Smooth muscle cell (in vitro differentiated cells): ENCODE measurements around the gene MUC6. TPM values are rescaled to one million over a fixed set of nuclear protein-coding genes. Genes with fewer than 3 reads are reported as not detected.

Experiments
- DNase-seq: peaks from one replicate; lab custom pipeline; 2025; ENCODE audit not compliant: unreplicated experiment; lab: John Stamatoyannopoulos, UW
- H2AFZ ChIP-seq: fragments of 200-600 bp; sonication (generic); 2 replicates; pipeline ENCODE4 v1.6.0; 2016; ENCODE audit warnings: antibody characterized with exemption, low read depth, mild to moderate bottlenecking
- H3F3A ChIP-seq: fragments of 200-600 bp; sonication (generic); 2 replicates; pipeline ENCODE4 v1.6.0; 2017; ENCODE audit warnings: antibody characterized with exemption, low read depth
- H3K27ac ChIP-seq: fragments of 200-600 bp; sonication (generic); 2 replicates; pipeline ENCODE4 v1.5.1; 2016; ENCODE audit warnings: low read depth, mild to moderate bottlenecking
- H3K27me3 ChIP-seq: fragments of 200-600 bp; sonication (generic); 2 replicates; pipeline ENCODE4 v1.6.1; 2016; ENCODE audit warnings: low read depth, mild to moderate bottlenecking
- H3K36me3 ChIP-seq: fragments of 200-600 bp; sonication (generic); 2 replicates; pipeline ENCODE4 v1.5.1; 2016; ENCODE audit warnings: low read depth
- H3K4me1 ChIP-seq: fragments of 200-600 bp; sonication (generic); 2 replicates; pipeline ENCODE4 v1.5.1; 2016; ENCODE audit warnings: low read depth
- H3K4me2 ChIP-seq: fragments of 200-600 bp; sonication (generic); 2 replicates; pipeline ENCODE4 v1.6.0; 2016; ENCODE audit warnings: mild to moderate bottlenecking
- H3K4me3 ChIP-seq: fragments of 200-600 bp; sonication (generic); 2 replicates; pipeline ENCODE4 v1.5.1; 2016; ENCODE audit warnings: mild to moderate bottlenecking
- H3K79me2 ChIP-seq: fragments of 200-600 bp; sonication (generic); 2 replicates; pipeline ENCODE4 v1.6.0; 2016; ENCODE audit warnings: low read depth, mild to moderate bottlenecking
- H3K9ac ChIP-seq: fragments of 200-600 bp; sonication (generic); 2 replicates; pipeline ENCODE4 v1.6.0; 2016; ENCODE audit warnings: low read depth
- H3K9me3 ChIP-seq: fragments of 200-600 bp; sonication (generic); replicated peaks from 2 replicates; pipeline ENCODE4 v1.5.1; 2016; ENCODE audit warnings: low read depth
- H4K20me1 ChIP-seq: fragments of 200-600 bp; sonication (generic); 2 replicates; pipeline ENCODE4 v1.6.0; 2016; ENCODE audit warnings: low read depth
- CTCF ChIP-seq: fragments of 200-600 bp; sonication (generic); IDR thresholded peaks from 2 replicates; pipeline ENCODE4 v1.5.1; 2017; ENCODE audit warnings: borderline replicate concordance, mild to moderate bottlenecking, antibody characterized with exemption; ENCODE audit not compliant: insufficient read depth, poor library complexity, severe bottlenecking
- WGBS: methylation state at CpG from one replicate; pipeline ENCODE4 v1.1.7; 2016; ENCODE audit warnings: low lambda C conversion rate; 5-methylcytosine and 5-hydroxymethylcytosine counted together
- polyA plus RNA-seq: library from polyadenylated mRNA; unstranded; fragments of >200 nt; fragmentation: Nextera tagmentation; extraction: Ambion mirVana; gene quantifications from 2 replicates; pipeline ENCODE4 v1.2.1, GENCODE V29; 2016
- total RNA-seq: library from RNA; depleted of rRNA; stranded (reverse); fragments of >200 nt; gene quantifications from 2 replicates; pipeline ENCODE4 v1.2.3, GENCODE V29; 2014

Gene MUC6
- total and polyA plus RNA-seq, 2 experiments from 2014 or later: not detected

GRCh38 chr11:1048375-1049070 lies 12.0 kb upstream of the MUC6 start:
- 84% methylated on average over 25 of the region's 25 CpGs for WGBS

GRCh38 chr11:1047595-1048156 lies 11.2 kb upstream of the MUC6 start:
- no peaks in the 10 kb centered on the region for H4K20me1 ChIP-seq
- no peaks in the 10 kb centered on the region for H3K4me1 ChIP-seq
- H3K4me2 ChIP-seq: no peak overlapping the region
- H3K4me3 ChIP-seq: no peak overlapping the region
- no peak overlapping the region for H3K9ac ChIP-seq
- 86% methylated on average over 22 of the region's 22 CpGs for WGBS
- DNase-seq: no peak
- no peaks in the 10 kb centered on the region for H3K9me3 ChIP-seq
- peaks cover 8% of the 10 kb centered on the region for H3K27me3 ChIP-seq
- no peaks in the 10 kb centered on the region for H3K36me3 ChIP-seq
- no peaks in the 10 kb centered on the region for H3K79me2 ChIP-seq
- TF ChIP-seq CTCF: no peak
- H3K27ac ChIP-seq: no peak overlapping the region
- no peak overlapping the region for H2AFZ ChIP-seq
- H3F3A ChIP-seq: no peaks in the 10 kb centered on the region

More at GRCh38 chr11:1048375-1049070, 12.0 kb upstream of the MUC6 start:
- no peak for DNase-seq
- Histone ChIP-seq H3K36me3 (no peaks in the 10 kb centered on the region), H3F3A (no peaks in the 10 kb centered on the region), H2AFZ (no peak overlapping the region), H3K27ac (no peak overlapping the region), H3K9me3 (no peaks in the 10 kb centered on the region), H3K79me2 (no peaks in the 10 kb centered on the region), H3K27me3 (peaks cover 8% of the 10 kb centered on the region), H4K20me1 (no peaks in the 10 kb centered on the region), H3K4me3 (no peak overlapping the region), H3K4me1 (no peaks in the 10 kb centered on the region), H3K4me2 (no peak overlapping the region), H3K9ac (no peak overlapping the region)
- TF ChIP-seq CTCF: no peak

GRCh38 chr11:1044160-1044559 lies 7.6 kb upstream of the MUC6 start:
- Histone ChIP-seq H3F3A (no peaks in the 10 kb centered on the region), H3K9me3 (no peaks in the 10 kb centered on the region), H4K20me1 (no peaks in the 10 kb centered on the region), H3K79me2 (no peaks in the 10 kb centered on the region), H3K27me3 (peaks cover 8% of the 10 kb centered on the region), H3K36me3 (no peaks in the 10 kb centered on the region), H2AFZ (no peak overlapping the region), H3K27ac (no peak overlapping the region), H3K4me2 (no peak overlapping the region), H3K4me3 (no peak overlapping the region), H3K4me1 (no peaks in the 10 kb centered on the region), H3K9ac (no peak overlapping the region)
- no peak for TF ChIP-seq CTCF
- WGBS: 87% methylated on average over 4 of the region's 6 CpGs
- no peak for DNase-seq

- Histone ChIP-seq H3K9me3 (no peaks in the 10 kb centered on the region), H4K20me1 (no peaks in the 10 kb centered on the region), H3K36me3 (no peaks in the 10 kb centered on the region), H3K4me3 (no peak overlapping the region), H2AFZ (no peak overlapping the region), H3K27ac (no peak overlapping the region), H3K4me1 (no peaks in the 10 kb centered on the region), H3K4me2 (no peak overlapping the region), H3K79me2 (no peaks in the 10 kb centered on the region), H3F3A (no peaks in the 10 kb centered on the region), H3K9ac (no peak overlapping the region), H3K27me3 (peaks cover 8% of the 10 kb centered on the region)
- WGBS: 94% methylated on average over 19 of the region's 20 CpGs
- DNase-seq: no peak
- no peak for TF ChIP-seq CTCF
Observed at GRCh38 chr11:1043563-1044096, 7.1 kb upstream of the MUC6 start.
